Measurements from ENCODE around the gene MTCL1.

MTCL1 gene

DNA sequence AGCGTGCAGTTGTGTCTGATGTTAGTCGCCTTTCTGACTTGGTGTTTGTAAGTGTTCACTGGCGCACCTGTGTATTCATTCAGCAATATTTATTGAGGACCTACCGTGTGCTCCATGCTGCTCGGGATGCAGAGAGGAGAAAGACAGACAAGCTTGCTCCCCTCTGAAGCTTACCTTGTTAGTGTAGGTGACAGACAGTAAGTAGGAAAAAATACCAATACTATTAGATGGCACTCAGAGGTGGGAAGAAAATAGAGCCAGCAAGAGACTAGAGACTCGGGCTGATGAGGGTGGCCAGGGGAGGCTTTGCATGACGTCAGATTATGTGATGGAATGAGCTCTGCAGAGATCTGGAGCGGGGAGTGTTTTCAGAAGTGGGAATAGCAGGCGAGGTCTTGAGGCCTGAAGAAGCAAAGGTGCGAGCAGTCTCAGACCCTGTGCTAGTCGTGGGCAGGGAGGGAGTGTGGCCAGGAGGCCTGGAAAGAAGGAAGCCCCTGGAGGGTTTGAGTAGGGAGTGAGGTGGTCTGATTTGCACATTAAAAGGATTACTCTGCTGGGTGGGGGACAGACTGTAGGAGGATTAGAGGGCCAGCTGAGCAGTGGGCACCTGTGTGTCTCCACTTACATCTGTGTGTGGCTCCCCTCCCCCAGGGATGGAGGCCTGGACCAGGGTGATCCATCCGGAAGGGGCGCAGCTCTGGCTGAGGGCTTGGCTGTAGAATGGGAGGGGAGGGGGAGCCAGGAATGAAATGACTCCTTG lies 11.8 kb downstream of the MTCL1 start:
- DNase-seq: no peak

DNA sequence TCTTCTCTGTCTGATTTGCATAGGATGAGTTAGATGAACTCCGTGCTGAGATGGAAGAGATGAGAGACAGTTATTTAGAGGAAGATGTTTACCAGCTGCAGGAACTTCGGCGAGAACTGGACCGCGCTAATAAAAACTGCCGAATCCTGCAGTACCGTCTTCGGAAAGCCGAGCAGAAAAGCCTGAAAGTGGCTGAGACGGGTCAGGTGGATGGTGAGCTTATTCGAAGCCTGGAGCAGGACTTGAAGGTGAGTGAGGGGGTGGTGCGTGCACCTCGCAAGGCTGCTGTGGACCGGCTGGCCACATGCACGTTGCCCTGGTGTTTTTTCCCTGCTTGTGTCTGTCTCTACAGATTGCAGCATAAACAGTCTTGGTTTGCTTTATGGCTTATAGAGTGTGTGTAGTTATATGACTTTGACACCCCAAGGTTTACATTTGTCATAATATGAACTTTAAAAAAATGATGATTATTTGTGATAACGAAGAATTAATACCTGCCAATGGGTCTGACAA lies 13.1 kb downstream of the MTCL1 start:
- DNase-seq: no peak

DNA sequence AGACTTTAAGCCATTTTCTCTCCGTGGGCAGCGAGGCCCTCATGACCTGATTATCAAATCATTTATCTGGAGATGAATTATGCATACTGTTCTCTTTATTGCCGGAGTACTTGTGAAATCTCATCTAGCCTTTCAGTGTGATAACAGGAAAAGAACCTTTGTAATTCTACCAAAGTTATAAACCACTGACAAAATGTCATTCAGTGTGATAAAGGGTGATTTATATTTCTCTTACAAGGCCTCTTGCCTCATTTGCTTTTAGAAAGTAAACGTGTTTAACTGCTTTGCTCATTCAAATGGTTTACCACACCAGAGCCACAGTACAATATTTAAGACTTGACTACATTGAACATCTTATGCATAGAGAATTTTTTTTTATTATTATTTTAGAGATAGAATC lies 13.8 kb downstream of the MTCL1 start:
- no peak for DNase-seq

DNA sequence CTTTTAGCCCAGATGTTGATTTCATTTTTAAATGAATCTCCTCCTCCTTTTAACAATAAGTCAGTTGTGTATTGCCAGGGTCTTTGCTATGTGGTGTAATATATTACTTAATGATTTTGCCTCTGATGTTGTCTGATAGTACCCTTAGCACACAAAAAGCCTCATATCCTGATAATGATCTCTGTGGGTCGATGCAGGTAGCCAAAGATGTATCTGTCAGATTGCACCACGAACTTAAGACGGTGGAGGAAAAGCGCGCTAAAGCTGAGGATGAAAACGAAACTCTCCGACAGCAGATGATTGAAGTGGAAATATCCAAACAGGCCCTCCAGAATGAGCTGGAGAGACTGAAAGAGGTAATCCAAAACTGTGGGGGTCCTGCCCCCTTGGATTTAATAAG lies 14.8 kb downstream of the MTCL1 start:
- DNase-seq: no peak

DNA sequence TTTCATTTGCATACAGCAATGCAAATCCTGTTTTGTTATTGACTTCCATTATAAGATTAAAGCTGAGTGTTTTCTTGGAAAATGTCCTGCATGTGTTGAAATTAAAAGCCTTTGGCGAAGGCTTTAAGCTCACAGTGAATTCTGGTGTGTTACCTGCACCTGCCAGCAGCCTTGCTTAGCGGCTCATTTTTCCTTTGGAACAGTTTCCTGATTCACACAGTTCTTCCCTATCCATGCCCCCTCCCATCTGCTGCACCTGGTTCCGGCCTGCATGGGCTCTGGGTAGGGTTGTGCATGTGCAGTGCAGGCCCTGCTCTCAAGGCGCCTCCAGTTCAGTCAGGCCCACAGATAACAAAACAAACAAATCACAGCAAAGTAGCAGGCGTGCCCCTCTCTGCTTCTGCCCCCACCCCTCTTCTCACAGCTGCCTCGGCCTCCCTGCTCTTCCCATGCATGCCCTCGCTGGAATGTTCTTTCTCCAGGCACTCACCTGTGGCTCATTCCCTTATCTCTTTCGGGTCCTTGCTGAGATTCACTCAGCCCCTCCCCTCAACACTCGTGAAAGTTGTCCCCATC lies 15.8 kb downstream of the MTCL1 start:
- DNase-seq: no peak

DNA sequence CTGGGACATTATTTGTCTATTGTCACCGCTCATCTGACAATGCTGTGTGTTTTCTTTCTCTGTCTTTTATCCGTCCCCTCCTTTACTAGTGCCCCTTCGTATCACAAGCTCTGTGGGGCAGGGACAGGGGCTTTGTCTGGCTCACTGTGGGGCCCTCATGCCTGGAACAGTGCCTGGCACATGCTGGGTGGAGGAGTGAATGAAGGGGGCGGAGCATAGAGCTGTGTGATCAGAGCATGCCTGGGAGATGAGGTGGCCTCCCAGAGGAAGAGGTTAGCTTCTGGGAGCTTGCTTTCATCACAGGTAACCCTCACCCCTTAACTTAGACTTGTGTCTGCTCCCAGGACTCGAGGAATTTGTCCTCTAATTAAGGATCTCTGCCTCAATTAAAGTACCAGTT lies 16.4 kb downstream of the MTCL1 start:
- peak; percentile 55 for DNase-seq

DNA sequence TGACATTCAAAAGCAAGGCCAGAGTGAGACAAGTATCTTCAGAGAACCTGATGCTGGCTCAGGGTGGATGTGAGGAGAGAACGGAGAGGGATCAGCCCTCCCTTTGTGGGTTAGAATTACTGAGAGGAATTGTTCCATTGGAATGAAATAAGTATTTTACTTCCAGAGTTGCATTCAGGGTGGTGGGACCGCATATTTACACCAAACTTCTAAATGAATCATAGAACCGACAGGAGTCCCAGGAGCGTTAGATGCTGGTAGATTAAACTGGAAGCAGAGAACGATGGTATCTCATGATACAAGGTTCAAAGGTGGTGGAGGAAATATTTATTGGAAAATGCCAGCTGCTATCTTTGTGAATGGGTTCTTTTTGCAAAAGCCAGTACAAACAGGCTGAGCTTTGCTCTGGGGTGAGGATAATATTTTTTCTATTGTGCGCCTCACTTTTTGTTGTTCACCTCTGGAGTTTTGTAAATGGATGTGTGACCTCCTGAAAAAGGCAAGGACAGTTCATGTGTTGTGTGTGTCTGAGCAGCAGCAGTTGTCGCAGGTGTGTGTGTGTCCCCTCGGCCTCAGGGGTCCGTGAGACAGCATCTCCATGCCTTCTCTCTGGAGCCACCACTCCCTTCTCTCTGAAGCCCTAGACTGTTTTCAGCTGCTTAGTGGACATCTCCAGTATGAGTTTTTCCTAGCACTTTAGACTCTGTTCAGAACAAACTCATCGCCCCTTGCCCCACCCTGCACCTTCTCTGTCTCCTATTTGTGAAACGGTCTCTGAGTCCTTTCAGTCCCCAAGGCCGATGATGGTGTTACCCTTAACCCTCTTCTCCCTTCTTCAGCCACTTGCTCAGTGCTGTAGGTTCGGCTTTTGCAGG lies 17.8 kb downstream of the MTCL1 start:
- no peak for DNase-seq

DNA sequence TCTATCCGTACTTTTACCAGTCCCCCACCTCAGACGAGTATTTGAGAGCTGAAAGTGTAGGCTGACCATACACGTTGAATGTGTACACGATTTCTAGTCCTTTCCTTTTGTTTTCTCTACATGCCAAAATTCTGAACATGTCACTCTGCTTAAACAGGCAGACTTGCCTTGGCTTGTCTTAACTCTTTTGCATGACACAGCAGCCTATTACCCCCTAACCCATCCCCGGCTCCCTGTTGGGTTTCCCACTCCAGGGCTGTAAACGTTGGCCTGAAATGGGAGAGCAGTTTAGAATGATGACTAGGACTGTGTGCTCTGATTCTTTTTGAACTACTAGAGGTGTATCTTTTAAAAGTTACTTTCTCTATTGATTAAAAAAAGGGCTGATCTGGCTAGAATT lies 19.1 kb downstream of the MTCL1 start:
- DNase-seq: no peak

DNA sequence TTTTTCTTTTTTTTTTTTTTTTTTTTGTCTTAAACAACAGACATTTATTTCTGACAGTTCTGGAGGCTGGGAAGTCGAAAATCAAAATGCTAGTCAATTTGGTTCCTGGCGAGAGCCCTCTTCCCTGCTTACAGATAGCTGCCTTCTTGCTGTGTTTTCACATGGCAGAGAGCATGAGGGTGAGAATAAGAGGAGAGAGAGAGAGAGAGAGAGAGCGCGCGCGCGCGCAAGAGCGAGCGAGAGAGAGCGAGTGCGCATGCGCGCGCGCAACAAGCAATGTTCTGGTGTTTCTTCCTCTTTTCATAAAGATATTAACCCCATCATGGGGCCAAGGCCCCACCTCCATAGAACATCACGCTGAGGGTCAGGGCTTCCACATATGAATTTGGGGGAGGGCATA lies 20.9 kb downstream of the MTCL1 start:
- no peak for DNase-seq

DNA sequence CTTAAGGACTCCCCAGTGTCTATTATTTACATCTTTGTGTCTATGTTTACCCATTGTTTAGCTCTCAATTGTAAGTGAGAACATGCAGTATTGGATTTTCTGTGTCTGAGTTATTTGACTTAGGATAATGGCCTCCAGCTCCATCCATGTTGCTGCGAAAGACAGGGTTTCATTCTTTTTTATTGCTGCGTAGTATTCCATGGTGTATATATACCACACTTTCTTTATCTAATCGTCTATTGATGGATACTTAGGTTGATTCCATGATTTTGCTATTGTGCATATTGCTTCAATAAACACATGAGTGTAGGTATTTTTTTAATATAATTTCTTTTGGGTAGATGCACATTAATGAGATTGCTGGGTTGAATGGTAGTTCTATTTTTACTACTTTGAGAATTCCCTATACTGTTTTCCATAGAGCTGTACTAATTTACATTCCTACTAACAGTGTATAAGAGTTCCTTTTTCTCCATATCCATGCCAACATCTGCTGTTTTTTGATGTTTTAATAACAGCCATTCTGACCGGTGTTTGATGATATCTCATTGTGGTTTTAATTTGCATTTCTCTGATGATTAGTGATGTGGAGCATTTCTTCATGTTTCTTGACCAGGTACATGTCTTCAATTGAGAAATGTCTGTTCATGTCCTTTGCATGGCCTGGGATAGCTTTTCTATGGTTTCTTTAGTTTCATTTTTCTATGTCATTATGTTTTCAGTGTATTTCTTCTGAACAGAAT lies 21.8 kb downstream of the MTCL1 start:
- DNase-seq: no peak

DNA sequence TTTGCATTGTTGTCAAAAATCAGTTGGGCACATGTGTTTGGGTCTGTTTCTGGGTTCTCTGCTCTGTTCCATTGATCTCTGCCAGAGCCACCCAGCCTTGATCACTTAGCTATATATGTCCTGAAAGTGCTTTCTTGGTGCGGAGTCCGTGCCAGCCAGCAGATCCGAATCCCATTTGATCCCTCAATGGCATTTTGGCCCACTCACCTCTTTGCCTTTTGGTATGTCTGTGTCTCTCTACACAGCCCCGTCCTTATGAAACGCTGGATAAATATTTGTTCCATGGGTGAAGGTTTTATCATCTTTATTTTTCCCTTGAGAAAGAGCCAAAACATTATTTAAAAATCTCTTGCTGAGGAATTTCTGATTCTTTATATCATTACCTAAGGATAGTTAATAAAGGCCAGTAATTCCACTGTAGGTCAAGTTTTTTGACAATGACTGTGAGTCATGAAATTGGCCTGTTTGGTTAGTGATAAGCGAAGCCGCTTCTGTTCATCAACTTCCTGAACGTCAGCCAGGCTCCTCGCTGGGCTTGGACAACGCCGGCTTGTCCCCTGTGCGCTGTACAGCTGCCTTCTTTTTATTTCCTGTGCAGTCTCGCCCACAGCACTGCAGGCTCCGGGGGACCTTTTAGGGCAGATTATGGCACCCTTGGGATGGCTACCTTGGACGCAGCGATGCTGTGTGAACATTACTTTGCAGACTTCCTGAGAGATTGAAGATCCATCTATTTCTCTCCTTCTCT lies 24.9 kb downstream of the MTCL1 start:
- peak; percentile 83 for DNase-seq

DNA sequence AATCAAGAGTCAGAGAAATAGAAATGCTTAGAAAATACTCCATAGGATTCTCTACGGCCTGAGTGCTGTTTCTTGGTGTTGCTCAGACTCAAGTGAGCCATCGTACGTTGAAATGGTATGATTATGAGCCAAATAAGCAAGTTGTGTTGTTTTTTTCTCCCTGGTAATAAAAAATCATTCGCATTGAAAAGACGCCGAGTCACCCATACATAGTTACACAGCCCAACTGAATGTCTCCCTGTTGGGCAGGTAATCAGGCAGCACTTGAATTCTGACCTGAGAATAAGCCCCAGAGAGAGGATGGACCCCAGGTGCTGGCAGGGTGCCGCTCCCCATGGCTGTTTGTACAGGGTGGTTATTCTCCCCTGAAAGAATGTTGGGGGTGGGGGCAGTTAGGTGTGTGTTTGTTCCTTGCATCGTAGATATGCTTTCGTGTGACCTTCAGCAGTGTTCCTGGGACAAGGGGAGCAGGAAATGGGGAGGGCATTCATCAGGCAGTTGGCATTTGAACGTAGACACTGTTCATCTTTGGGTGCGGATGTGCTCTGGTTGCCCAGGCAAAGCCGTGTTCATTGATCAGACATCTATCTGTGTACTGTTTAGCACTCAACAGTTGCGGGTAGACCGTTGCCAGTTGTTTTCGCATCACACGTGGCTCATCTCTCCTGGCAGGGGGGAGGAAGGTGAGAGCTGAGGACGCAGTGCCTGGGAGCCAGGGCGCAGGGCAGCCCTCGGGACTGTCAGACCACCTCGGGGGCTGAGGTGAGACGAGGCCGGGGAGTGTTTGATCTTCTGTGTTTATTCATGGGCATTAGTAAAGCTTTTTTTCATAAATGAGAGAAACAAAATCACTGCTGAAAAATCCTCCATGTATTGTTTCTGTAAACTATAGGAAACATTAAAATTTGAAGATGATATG lies 27.3 kb downstream of the MTCL1 start:
- no peak for DNase-seq

DNA sequence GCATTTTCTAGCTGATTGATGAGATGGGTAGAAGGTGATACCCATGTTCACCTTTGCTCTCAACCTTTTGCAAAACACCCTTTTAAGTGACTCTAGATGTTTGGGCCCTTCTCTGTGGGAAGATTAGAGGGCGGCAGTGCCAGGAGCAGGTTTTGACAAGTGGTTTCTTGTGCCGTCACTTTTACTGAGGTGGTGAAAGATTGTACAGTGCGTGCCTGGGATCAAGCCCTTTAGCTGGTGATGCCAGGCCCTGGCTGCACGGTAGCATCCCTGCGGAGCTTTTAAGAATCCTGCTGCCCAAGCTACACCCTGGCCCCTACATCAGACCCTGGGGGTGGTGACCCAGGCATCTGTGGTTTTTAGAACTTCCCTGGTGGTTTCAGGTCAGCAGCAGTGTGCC lies 29.1 kb downstream of the MTCL1 start:
- no peak for DNase-seq

DNA sequence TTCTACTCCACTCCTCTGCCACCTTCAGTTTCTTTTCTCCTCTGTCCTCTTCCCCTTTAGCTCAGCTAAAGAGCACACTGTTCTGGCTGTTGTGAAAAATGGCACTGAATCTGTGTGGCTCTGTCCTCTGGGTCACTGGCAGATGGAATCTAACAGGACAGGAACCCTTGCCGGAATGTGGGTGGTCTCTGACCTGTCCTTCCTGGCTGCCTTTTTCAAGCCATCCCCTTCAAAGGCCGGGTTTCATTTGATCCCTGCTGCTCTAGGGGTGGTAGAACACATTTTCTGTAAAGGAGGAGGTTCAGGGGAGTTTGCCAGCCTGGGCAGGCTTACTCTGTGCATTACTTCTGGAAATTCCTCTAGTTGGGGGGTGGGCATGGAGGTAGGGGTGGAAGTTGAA lies 29.9 kb downstream of the MTCL1 start:
- no peak for DNase-seq

DNA sequence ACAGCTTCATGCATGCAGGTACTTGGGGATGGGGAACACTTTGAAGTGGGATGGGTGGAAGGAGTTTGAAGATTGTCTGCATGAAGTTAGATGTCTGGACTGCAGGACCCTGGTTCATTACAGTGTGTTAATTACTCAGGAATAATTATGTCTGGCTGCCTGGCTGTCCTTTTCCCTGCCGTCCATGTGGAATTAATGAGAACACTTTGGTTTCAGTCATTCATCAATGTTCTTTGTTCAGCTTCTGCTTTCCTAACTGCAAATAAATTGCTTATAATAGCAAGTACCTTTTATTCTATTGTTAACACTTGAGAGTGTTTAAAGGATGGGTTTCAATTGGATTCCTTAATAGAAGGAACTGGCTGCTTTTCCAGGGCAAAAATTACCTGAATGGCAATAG lies 35.8 kb downstream of the MTCL1 start:
- DNase-seq: no peak

DNA sequence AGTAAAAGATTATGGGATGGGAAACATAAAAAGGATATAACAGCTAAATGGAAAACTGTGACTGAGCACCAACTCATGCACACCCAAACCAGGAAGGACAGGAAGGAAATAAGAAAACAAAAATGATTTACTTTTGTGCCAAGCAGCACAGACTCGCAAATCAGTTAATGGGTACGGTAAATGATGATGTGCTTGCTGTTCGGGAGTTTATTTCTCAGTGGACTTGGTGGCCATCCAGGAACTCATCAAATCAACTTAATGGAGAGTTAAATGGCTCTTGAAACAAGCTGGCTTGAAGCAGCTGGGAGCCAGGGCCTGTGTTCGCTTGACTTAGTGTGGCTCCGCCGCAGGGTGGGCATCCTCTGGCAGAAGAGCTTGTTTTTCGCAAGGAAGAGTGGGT lies 36.2 kb downstream of the MTCL1 start:
- no peak for DNase-seq

DNA sequence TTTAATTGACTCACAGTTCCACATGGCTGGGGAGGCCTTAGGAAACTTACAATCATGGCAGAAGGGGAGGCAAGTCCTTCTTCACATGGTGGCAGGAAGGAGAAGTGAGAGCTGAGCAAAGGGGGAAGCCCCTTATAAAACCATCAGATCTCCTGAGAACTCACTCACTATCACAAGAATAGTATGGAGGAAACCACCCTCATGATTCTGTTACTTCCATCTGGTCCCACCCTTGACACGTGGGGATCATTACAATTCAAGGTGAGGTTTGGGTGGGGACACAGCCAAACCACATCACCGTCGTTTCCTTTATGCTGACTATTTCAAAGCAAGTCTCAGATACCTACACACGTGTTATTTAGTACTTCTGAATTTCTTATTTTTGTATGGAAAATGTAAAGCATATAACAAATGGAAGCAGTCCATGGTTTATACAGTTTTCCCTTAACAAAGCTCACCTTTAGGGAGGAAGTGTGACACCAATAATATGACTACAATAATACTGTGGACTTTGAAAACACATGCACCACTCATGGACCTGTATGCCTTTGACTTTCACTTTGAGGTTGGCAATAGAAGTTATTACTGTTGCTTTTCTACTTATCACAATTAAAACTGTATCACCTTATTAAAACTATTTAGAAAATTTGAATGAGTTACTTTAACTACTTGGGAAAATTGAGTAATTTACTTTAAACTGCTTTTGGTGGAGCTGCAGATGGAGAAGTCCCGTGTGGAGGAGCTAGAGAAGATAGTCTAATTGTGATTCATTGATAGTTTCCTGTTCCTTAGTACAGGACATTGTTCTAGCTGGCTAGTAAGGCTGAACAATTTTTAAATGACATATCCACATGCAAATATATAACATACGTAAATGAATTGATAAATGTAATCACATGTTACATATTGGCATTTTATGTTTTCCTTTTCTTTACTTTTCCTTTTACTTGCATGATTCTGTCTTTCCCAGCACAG lies 37.3 kb downstream of the MTCL1 start:
- no peak for DNase-seq

DNA sequence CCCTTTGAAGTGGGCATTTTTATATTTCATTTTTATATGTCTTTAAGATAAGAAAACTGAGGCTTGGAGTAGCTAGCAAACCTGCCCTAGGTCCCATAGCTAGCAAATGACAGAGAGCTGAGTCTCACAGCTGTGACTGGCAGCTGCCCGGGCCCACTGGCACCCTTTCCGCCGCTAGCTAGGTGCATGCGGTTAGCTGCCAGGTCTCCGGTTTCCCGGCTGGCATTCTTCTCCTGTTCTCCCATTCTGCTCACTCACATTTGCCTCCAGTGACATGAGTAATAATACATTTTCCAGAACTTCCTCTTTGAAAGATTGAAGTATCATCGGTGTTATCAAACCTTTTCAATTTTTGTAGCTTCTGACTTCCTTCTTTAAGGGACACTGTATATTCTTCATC lies 38.7 kb downstream of the MTCL1 start:
- no peak for DNase-seq

DNA sequence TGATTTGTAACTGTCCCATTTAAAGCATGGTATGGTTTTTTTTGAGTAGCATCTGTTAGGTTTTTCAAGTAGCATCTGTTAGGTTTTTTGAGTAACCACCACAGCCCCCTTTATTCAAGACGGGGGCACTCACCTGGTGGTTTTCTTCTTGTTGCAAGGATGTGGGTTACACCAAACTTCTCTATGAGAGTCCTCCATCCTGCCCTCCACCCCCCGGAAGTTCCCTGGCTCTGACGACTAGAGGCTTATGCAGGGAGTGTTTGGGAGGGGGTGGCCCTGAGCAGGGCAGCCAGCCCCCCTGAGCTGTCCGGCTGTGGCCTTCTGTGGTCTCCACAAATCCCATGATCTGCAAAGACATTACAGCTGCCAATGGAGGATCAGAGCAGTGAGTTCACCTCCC lies 39.3 kb downstream of the MTCL1 start:
- DNase-seq: no peak
